ENCODE measurements around the gene STMP1. TPM values are rescaled to one million over a fixed set of nuclear protein-coding genes. Genes with fewer than 3 reads are reported as not detected.
A peak's percentile ranks its signal among the peaks of the same experiment; 100 is the strongest.

STMP1 gene
- total and polyA plus RNA-seq, 2 of the 13 experiments (the other 11 are each of a cell fraction or from before 2014, with no cell fraction given): 7.2 to 16.2 TPM

GRCh38 chr7:135618510-135618909, 43.8 kb upstream of the STMP1 start:
- CTCF ChIA-PET (ENCODE audit: low intra/inter-chr PET ratio, low total read pairs): no interaction called here
- POLR2A ChIA-PET: no interaction called here
- no peak overlapping the region for H3K9ac ChIP-seq (ENCODE audit: insufficient read depth, low read depth, low read length)
- no peak overlapping the region for H2AFZ ChIP-seq (ENCODE audit: low read length)
- no peak overlapping the region for H3K4me3 ChIP-seq (replicated peaks in 1 of 3; ENCODE audit: insufficient read depth in 1 of 3, low read depth in 2 of 3, low read length in 3 of 3)
- TF ChIP-seq ZNF225 (CRISPR knock-in tag; IDR thresholded peaks at IDR 0.05) (no peak), THAP9 (CRISPR knock-in tag; IDR thresholded peaks at IDR 0.05; ENCODE audit: borderline replicate concordance) (no peak), CEBPB (IDR thresholded peaks at IDR 0.05; ENCODE audit: borderline replicate concordance, low read depth, low read length) (peak; percentile 33; the same call in 1 of the 2 replicates)
- WGBS (ENCODE audit: low lambda C conversion rate): 94% methylated on average over 7 of the region's 7 CpGs
- in situ Hi-C loops (cut with HindIII; ENCODE audit: extremely low pct_ligation_motif_present, low pct_unique_long_range_greater_than_20kb): no loop called here
- no peaks in the 10 kb centered on the region for H3K79me2 ChIP-seq (ENCODE audit: insufficient read depth, low read length)
- intact Hi-C loops (cut with micrococcal nuclease; ENCODE audit: unreplicated experiment): no loop called here
- H3K27me3 ChIP-seq (ENCODE audit: control insufficient read depth in 1 of 2, insufficient read depth in 2 of 2, low read length in 2 of 2): no peaks in the 10 kb centered on the region
- BruUV-seq (replicated peaks): no TSS peak
- H4K20me1 ChIP-seq (ENCODE audit: insufficient read depth, low read length): no peaks in the 10 kb centered on the region
- no peak overlapping the region for H3K27ac ChIP-seq (ENCODE audit: extremely low read length, insufficient read depth, low read length)
- H3K9me3 ChIP-seq (ENCODE audit: low read length): no peaks in the 10 kb centered on the region
- DNase-seq (ENCODE audit: low spot score) (no peak), FAIRE-seq (no peak), ATAC-seq (no peak)
- no peak overlapping the region for H3K4me2 ChIP-seq (ENCODE audit: low read depth, low read length)
- H3K4me1 ChIP-seq (ENCODE audit: insufficient read depth, low read length): no peaks in the 10 kb centered on the region
- peaks cover 5 to 67% of the 10 kb centered on the region in 2 experiments for H3K36me3 ChIP-seq (replicated peaks in 1 of 2; ENCODE audit: control insufficient read depth in 1 of 2, insufficient read depth in 2 of 2, low read length in 2 of 2)

GRCh38 chr7:135620447-135620846, 41.9 kb upstream of the STMP1 start:
- peaks cover 5 to 64% of the 10 kb centered on the region in 2 experiments for H3K36me3 ChIP-seq (replicated peaks in 1 of 2; ENCODE audit: control insufficient read depth in 1 of 2, insufficient read depth in 2 of 2, low read length in 2 of 2)
- ATAC-seq (no peak), FAIRE-seq (no peak), DNase-seq (ENCODE audit: low spot score) (no peak)
- no peak overlapping the region for H3K4me2 ChIP-seq (ENCODE audit: low read depth, low read length)
- no peak overlapping the region for H3K9ac ChIP-seq (ENCODE audit: insufficient read depth, low read depth, low read length)
- no TSS peak for BruUV-seq (replicated peaks)
- 100% methylated on average over 2 of the region's 2 CpGs for WGBS (ENCODE audit: low lambda C conversion rate)
- intact Hi-C loops (cut with micrococcal nuclease; ENCODE audit: unreplicated experiment): no loop called here
- no peak overlapping the region for H2AFZ ChIP-seq (ENCODE audit: low read length)
- CTCF ChIA-PET (ENCODE audit: low intra/inter-chr PET ratio, low total read pairs): interaction anchor here (3.4 kb wide), 1 partner anchor 25 kb away, joined by 16 read pairs; no protein-coding TSS in a partner anchor
- POLR2A ChIA-PET: no interaction called here
- no peaks in the 10 kb centered on the region for H3K4me1 ChIP-seq (ENCODE audit: insufficient read depth, low read length)
- no peaks in the 10 kb centered on the region for H3K79me2 ChIP-seq (ENCODE audit: insufficient read depth, low read length)
- no peaks in the 10 kb centered on the region for H4K20me1 ChIP-seq (ENCODE audit: insufficient read depth, low read length)
- no peaks in the 10 kb centered on the region for H3K9me3 ChIP-seq (ENCODE audit: low read length)
- H3K27me3 ChIP-seq (ENCODE audit: control insufficient read depth in 1 of 2, insufficient read depth in 2 of 2, low read length in 2 of 2): no peaks in the 10 kb centered on the region
- no peak overlapping the region for H3K27ac ChIP-seq (ENCODE audit: extremely low read length, insufficient read depth, low read length)
- in situ Hi-C loops (cut with HindIII; ENCODE audit: extremely low pct_ligation_motif_present, low pct_unique_long_range_greater_than_20kb): no loop called here
- no peak overlapping the region for H3K4me3 ChIP-seq (replicated peaks in 1 of 3; ENCODE audit: insufficient read depth in 1 of 3, low read depth in 2 of 3, low read length in 3 of 3)
- TF ChIP-seq ZNF10 (CRISPR knock-in tag; IDR thresholded peaks at IDR 0.05; ENCODE audit: borderline replicate concordance, low read depth): no peak
- no peak for TF ChIP-seq TCF7 (IDR thresholded peaks at IDR 0.05; ENCODE audit: low read depth)
- TF ChIP-seq THAP7 (CRISPR knock-in tag; IDR thresholded peaks at IDR 0.05): no peak
- no peak for TF ChIP-seq ZNF274 (CRISPR knock-in tag; IDR thresholded peaks at IDR 0.05)
- TF ChIP-seq HES4 (CRISPR knock-in tag; IDR thresholded peaks at IDR 0.05; ENCODE audit: borderline replicate concordance): no peak
- no peak for TF ChIP-seq MTA3 (CRISPR knock-in tag; IDR thresholded peaks at IDR 0.05)
- no peak for TF ChIP-seq MIER3 (CRISPR knock-in tag; IDR thresholded peaks at IDR 0.05; ENCODE audit: borderline replicate concordance)
- TF ChIP-seq AGO2 (optimal IDR thresholded peaks at IDR 0.05; ENCODE audit: low read depth, low read length): no peak
- TF ChIP-seq CSRNP2 (CRISPR knock-in tag; conservative IDR thresholded peaks at IDR 0.05; ENCODE audit: low read depth): no peak
- no peak for TF ChIP-seq U2AF2 (IDR thresholded peaks at IDR 0.05; ENCODE audit: low read depth, low read length)

Measured in HepG2 (cell line).